Measurements from ENCODE around the gene THSD4.

The THSD4 gene

GRCh38 chr15:71679793-71680353 lies 564.6 kb downstream of the THSD4 start:
- peak; percentile 66 for DNase-seq

DNA sequence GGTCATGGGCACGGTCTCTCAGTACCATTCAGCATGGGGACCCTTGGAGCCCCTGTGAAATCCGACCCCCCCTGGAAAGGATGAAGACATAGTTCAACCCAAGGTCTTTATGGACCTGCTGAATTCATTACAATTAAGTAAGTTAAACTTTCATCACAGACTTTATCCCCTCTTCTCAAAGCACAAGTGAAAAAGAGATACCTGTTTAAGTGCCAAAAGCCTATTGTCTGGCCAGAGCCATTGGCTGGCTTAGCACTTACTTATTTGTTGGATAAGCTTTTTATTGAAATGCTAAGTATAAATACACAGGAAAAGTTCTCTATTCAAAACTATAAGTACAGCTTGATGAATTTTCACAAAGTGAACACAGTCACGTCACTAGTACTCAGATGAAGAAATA lies 566.7 kb downstream of the THSD4 start:
- DNase-seq: no peak

GRCh38 chr15:71683411-71684274 lies 568.4 kb downstream of the THSD4 start:
- DNase-seq: peak; percentile 77

- DNase-seq: peak; percentile 46
Observed at GRCh38 chr15:71685420-71685993, 570.2 kb downstream of the THSD4 start.

DNA sequence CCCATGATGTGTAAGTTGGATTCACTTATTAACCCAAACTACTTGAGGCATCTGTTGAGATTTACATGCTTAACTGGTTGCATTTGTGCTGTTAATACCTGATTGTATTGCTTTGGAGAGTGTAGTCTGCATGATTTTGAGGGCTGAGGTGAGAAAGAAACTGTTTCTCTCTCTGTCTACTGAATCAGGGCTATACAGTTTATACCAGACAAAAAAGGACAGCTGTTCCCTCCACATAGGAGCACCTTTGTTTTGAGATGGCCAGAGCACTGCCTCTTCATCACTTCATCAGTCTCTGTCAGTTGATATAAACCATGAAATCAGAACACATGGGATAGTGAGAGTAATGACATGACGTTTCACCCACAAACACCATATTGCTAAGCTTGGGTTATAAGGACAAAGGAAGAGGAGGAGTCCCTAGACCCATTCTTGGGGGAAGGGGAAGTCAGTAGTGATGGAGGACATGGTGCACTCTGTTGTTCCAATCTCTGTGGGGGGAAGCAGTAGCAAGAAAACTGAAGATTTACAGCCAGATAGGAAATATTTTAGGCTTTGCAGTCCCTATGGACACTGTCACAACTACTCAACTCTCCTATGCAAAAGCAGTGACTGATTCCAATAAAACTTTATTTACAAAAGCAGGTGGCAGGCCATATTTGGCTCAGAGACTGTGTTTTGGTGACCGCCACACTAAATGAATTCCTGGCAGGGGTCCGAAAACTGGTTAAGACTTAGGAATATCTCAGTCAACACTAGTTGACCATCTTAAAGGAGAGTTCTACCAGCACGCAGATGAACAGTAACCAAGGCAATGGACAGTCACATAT lies 571.2 kb downstream of the THSD4 start:
- no peak for DNase-seq

- peak; percentile 61 for DNase-seq
Observed at GRCh38 chr15:71687902-71688508, 572.7 kb downstream of the THSD4 start.

GRCh38 chr15:71688509-71689094 lies 573.3 kb downstream of the THSD4 start:
- no peak for DNase-seq

- DNase-seq: no peak
Observed at GRCh38 chr15:71691081-71691457, 575.8 kb downstream of the THSD4 start.

GRCh38 chr15:71691458-71692417 lies 576.5 kb downstream of the THSD4 start:
- DNase-seq: peak; percentile 84

- no peak for DNase-seq
Observed at GRCh38 chr15:71697236-71697635, 582.0 kb downstream of the THSD4 start.

GRCh38 chr15:71698030-71698429 lies 582.8 kb downstream of the THSD4 start:
- DNase-seq: no peak

GRCh38 chr15:71698742-71699141 lies 583.5 kb downstream of the THSD4 start:
- DNase-seq: no peak

GRCh38 chr15:71699977-71700376 lies 584.7 kb downstream of the THSD4 start:
- no peak for DNase-seq

DNA sequence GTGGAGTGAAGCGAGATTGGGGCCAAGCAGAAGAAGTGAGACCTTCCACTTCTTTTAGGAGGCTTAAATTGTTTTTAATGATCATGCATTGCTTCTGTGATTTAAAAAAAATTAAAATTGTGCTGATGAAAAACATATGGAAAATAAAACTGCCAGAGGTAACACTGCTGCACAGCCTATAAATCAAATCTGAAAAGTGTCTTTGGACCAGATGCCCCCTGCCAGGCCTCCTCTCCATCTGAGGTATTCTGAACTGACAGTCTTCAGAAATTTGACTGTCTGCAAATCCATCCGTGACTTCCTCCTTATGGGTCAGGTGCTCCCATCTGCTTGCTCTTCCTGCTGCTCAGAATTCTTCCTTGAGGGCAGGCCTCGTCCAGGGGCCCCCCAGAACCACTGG lies 586.5 kb downstream of the THSD4 start:
- no peak for DNase-seq

- DNase-seq: no peak
Observed at GRCh38 chr15:71702496-71702895, 587.2 kb downstream of the THSD4 start.

DNA sequence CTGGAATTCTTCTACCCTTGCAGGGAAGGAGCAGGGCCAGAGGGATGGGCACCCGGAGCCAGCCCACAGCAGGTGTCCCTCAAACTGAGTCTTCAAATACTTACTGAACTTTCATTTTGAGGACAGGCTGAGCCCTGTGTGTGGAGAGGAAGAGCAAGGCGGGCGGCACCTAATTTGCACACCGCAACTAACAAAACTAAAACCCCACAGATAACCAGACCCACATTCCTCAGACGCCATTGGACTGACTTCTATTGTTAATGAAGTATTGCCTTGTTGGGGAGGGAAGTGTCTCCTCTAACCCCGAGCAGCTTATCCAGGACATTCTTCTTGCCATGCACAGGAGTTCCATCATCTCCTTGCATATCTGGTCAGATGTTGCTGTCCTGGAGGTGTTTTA lies 589.9 kb downstream of the THSD4 start:
- peak; percentile 75 for DNase-seq

GRCh38 chr15:71706461-71707229 lies 591.4 kb downstream of the THSD4 start:
- DNase-seq: no peak

DNA sequence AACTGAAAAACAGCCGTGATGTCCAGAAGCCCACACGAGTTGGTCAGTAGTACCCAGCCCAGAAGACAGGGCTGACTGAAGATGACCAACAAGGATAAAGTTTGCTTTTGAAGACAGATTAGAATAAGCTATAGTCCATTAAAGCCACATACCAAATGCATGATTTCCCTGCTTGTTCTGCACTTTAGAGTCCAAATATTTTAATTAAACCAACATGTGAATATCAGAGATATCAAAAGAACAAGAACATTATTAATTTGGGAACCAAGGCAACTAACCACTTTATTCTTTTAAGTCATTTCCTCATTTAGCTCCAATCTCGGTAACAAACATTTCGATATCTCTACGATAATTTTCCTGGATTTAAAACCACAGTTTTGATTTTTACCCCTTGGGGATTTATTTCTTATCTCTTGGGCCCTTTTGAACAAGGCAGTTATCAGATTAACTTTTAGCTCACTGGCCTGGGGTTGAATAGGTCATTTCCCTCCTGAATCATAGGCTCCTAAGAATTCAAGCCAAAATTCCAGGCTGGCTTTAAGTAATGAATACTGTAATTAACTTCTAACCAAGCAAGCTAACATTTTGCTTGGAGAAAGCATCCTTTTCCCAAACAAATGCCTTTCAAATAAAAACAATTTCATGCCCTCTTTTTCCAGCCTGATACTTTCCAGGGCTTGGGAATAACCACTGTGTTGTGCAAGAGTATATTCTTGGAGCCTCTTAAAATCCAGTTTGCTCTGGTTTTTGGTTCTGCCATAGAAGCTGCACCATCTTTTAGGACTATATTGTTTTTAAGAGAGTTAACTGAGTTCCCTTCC lies 592.2 kb downstream of the THSD4 start:
- peak; percentile 70 for DNase-seq

GRCh38 chr15:71708051-71708429 lies 592.8 kb downstream of the THSD4 start:
- no peak for DNase-seq

- no peak for DNase-seq
Observed at GRCh38 chr15:71708741-71709140, 593.5 kb downstream of the THSD4 start.

Measured in EL (cell line).